ENCODE results near the gene GTPBP10.
A peak's percentile ranks its signal among the peaks of the same experiment; 100 is the strongest.
"Not testable (repeated sequence)": the region's sequence is repeated elsewhere in the genome, so short reads cannot be mapped to it uniquely, and the experiment has no call there.

GTPBP10 gene

DNA sequence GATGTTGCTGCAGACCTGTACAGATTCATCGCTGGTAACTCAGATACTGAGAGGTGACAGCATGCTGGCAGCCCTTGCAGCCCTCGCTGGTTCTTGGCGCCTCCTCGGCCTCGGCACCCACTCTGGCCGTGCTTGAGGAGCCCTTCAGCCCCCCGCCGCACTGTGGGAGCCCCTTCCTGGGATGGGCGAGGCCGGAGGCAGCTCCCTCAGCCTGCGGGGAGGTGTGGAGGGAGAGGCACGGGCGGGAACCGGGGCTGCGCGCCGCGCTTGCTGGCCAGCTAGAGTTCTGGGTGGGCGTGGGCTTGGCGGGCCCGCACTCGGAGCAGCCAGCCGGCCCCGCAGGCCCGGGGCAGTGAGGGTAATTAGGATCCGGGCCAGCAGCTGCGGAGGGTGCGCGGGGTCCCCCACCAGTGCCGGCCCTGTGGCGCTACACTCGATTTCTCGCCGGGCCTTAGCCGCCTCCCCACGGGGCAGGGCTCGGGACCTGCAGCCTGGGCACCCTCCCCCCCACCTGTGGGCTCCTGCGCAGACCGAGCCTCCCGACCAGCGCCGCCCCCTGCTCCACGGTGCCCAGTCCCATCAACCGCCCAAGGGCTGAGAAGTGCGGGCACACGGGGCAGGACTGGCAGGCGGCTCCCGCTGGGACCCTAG, 12.2 kb upstream of the GTPBP10 start:
- no peak for DNase-seq (ENCODE audit: low read depth)
- no peak overlapping the region for H3K4me3 ChIP-seq (ENCODE audit: low read depth, low read length)
- TF ChIP-seq, protein P1, sequence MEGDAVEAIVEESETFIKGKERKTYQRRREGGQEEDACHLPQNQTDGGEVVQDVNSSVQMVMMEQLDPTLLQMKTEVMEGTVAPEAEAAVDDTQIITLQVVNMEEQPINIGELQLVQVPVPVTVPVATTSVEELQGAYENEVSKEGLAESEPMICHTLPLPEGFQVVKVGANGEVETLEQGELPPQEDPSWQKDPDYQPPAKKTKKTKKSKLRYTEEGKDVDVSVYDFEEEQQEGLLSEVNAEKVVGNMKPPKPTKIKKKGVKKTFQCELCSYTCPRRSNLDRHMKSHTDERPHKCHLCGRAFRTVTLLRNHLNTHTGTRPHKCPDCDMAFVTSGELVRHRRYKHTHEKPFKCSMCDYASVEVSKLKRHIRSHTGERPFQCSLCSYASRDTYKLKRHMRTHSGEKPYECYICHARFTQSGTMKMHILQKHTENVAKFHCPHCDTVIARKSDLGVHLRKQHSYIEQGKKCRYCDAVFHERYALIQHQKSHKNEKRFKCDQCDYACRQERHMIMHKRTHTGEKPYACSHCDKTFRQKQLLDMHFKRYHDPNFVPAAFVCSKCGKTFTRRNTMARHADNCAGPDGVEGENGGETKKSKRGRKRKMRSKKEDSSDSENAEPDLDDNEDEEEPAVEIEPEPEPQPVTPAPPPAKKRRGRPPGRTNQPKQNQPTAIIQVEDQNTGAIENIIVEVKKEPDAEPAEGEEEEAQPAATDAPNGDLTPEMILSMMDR (conservative IDR thresholded peaks at IDR 0.05; ENCODE audit: low read depth, low read length) = no peak

DNA sequence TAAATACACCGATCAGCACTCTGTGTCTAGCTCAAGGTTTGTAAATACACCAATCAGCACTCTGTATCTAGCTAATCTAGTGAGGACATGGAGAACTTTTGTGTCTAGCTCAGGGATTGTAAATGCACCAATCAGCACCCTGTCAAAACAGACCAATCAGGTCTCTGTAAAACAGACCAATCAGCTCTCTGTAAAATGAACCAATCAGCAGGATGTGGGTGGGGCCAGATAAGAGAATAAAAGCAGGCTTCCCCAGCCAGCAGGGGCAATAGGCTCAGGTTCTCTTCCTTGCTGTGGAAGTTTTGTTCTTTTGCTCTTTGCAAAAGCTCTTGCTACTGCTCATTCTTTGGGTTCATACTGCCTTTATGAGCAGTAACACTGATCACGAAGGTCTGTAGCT, 11.6 kb upstream of the GTPBP10 start:
- H3K4me3 ChIP-seq (ENCODE audit: low read depth, low read length); DNase-seq (ENCODE audit: low read depth): not testable (repeated sequence)

DNA sequence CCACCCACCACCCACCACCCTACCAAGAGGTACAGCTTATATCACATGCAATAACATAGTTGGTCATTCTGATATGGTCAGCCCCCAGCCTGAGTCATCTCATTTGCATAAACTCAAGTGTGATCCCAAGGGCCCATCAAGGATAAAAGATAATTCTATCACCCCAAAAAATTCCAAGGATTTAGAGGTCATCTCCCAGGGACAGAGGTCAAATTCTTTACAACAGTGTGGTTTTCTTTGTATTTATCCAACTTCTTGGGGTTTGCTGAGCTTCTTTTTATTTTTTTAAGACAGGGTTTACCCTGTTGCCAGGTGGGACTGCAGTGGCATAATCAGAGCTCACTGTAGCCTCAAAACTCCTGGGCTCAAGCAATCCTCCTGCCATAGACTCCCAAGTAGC, 9.4 kb upstream of the GTPBP10 start:
- TF ChIP-seq, protein P1 (conservative IDR thresholded peaks at IDR 0.05; ENCODE audit: low read depth, low read length) = no peak
- no peak overlapping the region for H3K4me3 ChIP-seq (ENCODE audit: low read depth, low read length)
- peak; percentile 38 for DNase-seq (ENCODE audit: low read depth)

DNA sequence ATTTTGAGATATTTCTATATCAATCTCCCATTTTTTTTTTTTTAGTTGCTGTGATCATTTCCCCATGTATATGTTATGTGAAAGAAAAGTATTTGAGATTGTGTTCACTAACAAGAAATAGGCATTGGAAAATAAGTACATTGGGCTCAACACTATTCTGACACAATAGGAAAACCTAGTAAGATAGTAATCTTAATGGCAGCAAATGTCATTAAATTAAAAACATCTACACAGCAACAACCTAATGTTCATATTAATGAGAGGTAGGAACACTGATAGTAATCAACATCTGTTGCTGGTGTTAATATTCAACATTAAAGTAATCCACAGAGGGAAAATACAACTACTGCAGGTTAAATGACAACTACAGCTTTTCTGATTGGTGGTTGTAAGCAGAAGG, 1.5 kb upstream of the GTPBP10 start:
- no peak for DNase-seq (ENCODE audit: low read depth)
- TF ChIP-seq, protein P1 (conservative IDR thresholded peaks at IDR 0.05; ENCODE audit: low read depth, low read length) = no peak
- no peak overlapping the region for H3K4me3 ChIP-seq (ENCODE audit: low read depth, low read length)

DNA sequence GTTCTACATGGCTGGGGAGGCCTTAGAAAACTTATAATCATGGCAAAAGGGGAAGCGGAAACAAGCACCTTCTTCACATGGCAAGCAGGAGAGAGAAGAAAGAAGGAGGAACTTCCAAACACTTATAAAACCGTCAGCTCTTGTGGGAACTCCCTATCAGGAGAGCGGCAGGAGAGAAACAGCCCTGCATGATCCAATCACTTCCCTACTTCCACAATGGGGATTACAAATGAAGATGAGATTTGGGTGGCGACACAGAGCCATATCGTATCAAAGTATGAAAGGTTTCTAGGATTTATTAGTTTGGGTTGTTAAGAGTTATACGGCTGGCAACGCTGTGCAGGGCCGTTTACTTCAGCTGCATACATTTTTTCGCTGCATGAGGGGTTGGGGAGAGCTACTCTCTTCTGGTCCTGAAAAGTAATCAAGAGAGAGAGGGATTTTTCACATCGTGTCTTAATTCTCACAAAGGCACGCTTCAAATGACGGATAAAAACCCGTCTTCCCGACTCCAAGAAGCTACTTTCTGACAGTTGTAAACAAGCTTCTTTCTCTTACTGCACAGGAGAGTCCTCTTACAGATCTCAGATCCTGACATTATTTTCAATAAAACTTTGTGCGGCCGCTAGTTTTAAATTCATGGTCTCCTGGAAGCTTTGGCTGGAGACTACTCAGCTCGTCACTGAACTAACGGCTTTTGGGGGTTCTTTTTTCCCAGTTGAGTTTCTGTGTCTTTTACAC, 751 bp upstream of the GTPBP10 start:
- TF ChIP-seq, protein P1 (conservative IDR thresholded peaks at IDR 0.05; ENCODE audit: low read depth, low read length) = peak; percentile 0
- H3K4me3 ChIP-seq (ENCODE audit: low read depth, low read length) = peak overlapping the region; percentile 96
- peak; percentile 69 for DNase-seq (ENCODE audit: low read depth)

DNA sequence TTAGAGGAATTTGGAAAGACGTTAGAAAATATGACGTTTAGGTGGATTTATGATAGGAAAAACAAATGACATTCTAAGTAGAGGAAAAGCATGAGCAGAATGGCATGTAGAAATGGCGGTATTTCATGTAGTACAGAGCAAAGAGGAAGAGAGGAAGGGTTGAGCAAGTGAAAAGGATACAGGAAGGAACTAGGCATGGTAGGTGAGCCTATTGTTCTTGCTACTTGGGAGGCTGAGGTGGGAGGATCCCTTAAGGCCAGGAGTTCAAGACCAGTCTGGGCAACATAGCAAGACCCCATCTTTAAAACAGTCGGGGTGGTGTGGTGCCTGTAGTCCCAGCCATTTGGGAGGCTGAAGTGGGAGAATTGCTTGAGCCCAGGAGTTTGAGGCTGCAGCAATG, 1.2 kb downstream of the GTPBP10 start:
- no peak overlapping the region for H3K4me3 ChIP-seq (ENCODE audit: low read depth, low read length)
- TF ChIP-seq, protein P1 (conservative IDR thresholded peaks at IDR 0.05; ENCODE audit: low read depth, low read length) = no peak
- no peak for DNase-seq (ENCODE audit: low read depth)

DNA sequence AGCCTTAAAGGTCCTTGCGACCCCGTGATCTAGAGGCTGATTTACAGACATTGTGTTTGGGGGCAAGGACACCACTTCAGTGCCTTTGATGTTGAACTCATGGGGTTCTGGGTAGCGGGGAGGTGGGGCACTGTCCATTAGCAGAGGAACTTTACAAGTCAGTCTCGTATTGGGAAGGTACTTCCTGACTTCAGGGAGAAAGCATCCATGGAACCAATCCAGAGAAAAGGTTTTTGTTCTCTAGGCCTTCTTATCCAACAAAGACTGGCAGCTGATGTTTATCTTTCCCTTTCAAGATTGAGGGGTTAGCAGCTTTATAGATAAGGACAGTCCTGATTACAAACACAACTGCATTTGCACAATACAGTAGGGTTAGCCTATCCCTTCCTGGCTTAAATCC, 2.8 kb downstream of the GTPBP10 start:
- TF ChIP-seq, protein P1 (conservative IDR thresholded peaks at IDR 0.05; ENCODE audit: low read depth, low read length) = no peak
- H3K4me3 ChIP-seq (ENCODE audit: low read depth, low read length) = no peak overlapping the region

DNA sequence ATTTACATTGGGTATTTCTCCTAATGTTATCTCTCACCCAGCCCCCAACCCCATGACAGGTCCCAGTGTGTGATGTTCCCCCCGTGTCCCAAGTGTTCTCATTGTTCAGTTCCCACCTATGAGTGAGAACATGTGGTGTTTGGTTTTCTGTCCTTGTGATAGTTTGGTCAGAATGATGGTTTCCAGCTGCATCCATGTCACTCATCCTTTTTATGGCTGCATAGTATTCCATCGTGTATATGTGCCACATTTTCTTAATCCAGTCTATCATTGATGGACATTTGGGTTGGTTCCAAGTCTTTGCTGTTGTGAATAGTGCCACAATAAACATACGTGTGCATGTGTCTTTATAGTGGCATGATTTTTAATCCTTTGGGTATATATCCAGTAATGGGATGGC, 3.5 kb downstream of the GTPBP10 start:
- DNase-seq (ENCODE audit: low read depth) = not testable (repeated sequence)

More for the DNA sequence above, 2.8 kb downstream of the GTPBP10 start:
- DNase-seq (ENCODE audit: low read depth) = no peak

More for the DNA sequence above, 3.5 kb downstream of the GTPBP10 start:
- H3K4me3 ChIP-seq (ENCODE audit: low read depth, low read length) = not testable (repeated sequence)

Measured in choroid plexus epithelial cell (primary cell).